ENCODE measurements around the gene ENPP7.

GRCh38 chr17:79737046-79737921, 6.5 kb downstream of the ENPP7 start:
- TF ChIP-seq POLR2A (IDR thresholded peaks at IDR 0.05) (no peak), CTCF (IDR thresholded peaks at IDR 0.05) (no peak)
